Activated naive CD8-positive, alpha-beta T cell (primary cell): ENCODE measurements around the gene RASAL3.

Source experiments
- H3K27ac Mint-ChIP-seq: one replicate; pipeline ENCODE4 v1.8.0; 2021; ENCODE audit warnings: mixed read lengths
- H3K27me3 Mint-ChIP-seq: one replicate; pipeline ENCODE4 v1.8.0; 2021; ENCODE audit warnings: mixed read lengths
- H3K36me3 Mint-ChIP-seq: one replicate; pipeline ENCODE4 v1.8.0; 2021; ENCODE audit warnings: mixed read lengths
- H3K4me1 Mint-ChIP-seq: one replicate; pipeline ENCODE4 v1.8.0; 2021; ENCODE audit warnings: low read depth, mixed read lengths
- H3K4me3 Mint-ChIP-seq: one replicate; pipeline ENCODE4 v1.8.0; 2021; ENCODE audit warnings: mild to moderate bottlenecking, mixed read lengths
- H3K9me3 Mint-ChIP-seq: one replicate; pipeline ENCODE4 v1.8.0; 2021; ENCODE audit warnings: low read depth, mixed read lengths

RASAL3 gene

DNA sequence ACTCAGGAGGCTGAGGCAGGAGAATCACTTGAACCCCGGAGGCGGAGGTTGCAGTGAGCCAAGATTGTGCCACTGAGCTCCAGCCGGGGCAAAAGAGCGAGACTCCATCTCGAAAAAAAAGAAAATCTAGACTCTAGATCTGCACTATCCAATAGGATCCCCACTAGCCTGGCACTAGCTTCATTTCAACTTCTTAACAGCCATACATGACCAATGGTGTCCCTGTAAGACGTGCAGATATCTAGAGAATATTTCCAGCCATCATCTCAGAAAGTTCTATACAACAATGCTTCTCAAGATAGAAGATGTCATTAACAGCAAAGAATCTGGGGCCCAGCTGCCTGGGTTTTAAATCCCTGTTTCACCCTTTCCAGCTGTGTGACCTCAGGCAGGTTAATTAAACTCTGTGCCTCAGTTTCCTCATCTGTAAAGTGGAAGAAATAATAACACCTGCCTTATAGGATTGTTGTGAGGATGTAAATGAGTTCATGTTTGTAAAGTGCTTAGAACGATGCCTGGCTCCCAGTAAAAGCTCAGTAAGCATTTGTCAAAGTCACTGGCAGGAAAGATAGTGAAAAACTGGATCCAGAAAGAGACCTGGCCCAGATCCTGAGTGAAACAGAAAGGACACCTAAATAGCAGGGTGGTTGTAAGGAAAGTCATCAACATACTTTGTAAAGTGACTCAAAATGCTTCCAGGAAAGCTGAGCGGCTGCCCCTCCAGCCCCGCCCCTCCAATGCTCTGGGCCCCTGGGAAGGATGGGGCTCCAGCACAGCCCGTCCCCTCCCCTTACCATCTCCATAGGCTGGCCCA lies 28.1 kb downstream of the RASAL3 start:
- Mint-ChIP-seq H3K27me3 (no peaks in the 10 kb centered on the region), H3K4me1 (peaks cover 18% of the 10 kb centered on the region), H3K36me3 (no peaks in the 10 kb centered on the region), H3K9me3 (no peaks in the 10 kb centered on the region), H3K4me3 (no peak overlapping the region), H3K27ac (no peak overlapping the region)

DNA sequence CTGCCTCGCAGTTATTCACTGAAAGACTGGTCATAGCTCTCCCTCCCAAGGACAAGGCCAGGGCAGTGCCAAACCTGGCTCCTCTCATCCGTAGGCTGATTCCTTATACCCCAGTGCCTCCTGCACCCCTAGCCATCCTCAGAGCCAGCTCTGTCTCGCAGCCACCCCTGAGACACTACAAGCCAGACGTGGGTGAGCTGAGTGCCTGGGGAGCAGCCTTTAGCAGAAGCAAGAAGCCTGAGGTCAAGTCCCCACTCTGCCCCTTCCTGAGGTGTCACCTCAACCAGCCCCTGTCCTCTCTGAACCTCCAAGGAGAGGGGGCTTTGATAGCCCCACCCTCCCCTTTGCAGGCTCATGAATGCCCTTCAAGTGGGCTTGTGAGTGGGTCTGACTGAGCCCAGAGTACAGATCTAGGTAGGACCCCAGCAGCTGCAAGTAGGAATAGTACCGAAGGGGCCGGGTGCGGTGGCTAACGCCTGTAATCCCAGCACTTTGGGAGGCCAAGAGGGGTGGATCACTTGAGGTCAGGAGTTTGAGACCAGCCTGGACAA lies 30.8 kb downstream of the RASAL3 start:
- Mint-ChIP-seq H3K9me3 (no peaks in the 10 kb centered on the region), H3K4me1 (peaks cover 25% of the 10 kb centered on the region), H3K36me3 (no peaks in the 10 kb centered on the region), H3K4me3 (peak overlapping the region; percentile 99), H3K27me3 (no peaks in the 10 kb centered on the region), H3K27ac (peak overlapping the region; percentile 97)

DNA sequence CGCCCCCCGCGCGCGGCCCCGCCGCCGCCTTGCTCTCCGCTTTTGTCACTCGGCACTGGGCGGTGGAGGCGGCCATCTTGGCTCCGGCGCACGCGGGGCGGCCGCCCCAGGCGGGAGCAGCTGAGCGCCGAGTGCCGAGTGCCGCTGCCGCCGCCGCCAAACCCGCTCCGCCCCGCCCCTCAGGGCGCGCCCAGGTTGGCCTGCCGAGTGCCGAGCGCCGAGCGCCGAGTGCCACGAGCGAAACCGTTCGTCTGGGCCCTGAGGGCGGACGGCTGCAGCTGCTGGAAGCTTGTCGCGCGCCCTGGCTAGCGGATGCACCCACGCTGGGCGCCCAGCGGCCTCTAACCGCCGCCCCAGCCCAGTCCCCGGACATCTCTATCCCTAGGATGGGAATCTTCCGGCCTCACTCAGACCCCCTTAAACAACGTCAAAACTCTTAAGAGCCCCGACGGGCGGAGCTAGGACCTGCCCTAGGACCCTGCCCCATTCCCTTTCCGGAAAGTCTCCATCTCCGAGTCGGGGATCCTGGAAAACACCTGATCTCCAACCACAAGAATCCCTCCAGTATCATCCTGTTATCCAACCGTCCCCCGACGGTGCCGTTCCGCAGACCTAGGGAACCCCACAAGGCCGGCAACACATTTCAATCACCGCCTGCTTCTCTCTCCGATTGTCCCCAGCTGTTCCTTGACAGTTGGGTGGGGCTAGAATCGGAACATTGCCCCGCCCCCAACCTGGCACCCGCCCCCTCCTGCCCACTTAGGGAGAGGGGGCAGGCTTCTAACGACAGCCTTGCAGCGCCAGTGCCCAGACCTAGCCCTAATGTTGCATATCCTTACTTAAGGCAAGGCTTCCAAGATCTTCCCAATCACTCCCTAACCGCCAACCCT lies 31.5 kb downstream of the RASAL3 start:
- no peaks in the 10 kb centered on the region for H3K27me3 Mint-ChIP-seq
- peaks cover 26% of the 10 kb centered on the region for H3K4me1 Mint-ChIP-seq
- no peaks in the 10 kb centered on the region for H3K36me3 Mint-ChIP-seq
- H3K27ac Mint-ChIP-seq, result peak overlapping the region; percentile 97
- H3K4me3 Mint-ChIP-seq, result peak overlapping the region; percentile 99
- H3K9me3 Mint-ChIP-seq, result no peaks in the 10 kb centered on the region

DNA sequence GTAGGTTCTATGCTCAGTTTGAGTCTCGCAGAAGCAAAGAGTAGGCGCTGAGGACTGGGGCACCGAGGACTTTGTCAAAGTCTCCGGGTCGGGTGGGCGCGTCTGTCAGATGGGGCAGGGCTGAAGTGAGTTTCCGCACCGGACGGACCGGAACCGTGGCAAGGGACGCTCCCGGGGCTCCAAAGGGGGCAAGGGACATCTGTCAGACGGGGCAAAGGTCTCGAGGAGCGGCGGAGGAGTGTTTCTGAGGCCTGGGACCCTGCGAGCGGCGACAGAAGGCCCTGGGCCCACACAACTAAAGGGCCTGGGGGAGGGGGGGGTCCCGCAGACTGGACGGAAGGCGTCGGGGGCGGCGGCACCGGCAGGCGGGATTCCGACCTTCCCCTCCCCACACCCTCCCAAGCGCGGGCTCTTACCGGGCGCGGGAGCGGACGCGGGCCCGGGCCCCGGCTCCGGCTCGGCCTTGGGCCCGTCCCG lies 32.3 kb downstream of the RASAL3 start:
- H3K4me3 Mint-ChIP-seq, result peak overlapping the region; percentile 98
- H3K36me3 Mint-ChIP-seq, result no peaks in the 10 kb centered on the region
- peak overlapping the region; percentile 98 for H3K27ac Mint-ChIP-seq
- H3K9me3 Mint-ChIP-seq, result no peaks in the 10 kb centered on the region
- H3K4me1 Mint-ChIP-seq, result peaks cover 26% of the 10 kb centered on the region
- no peaks in the 10 kb centered on the region for H3K27me3 Mint-ChIP-seq

DNA sequence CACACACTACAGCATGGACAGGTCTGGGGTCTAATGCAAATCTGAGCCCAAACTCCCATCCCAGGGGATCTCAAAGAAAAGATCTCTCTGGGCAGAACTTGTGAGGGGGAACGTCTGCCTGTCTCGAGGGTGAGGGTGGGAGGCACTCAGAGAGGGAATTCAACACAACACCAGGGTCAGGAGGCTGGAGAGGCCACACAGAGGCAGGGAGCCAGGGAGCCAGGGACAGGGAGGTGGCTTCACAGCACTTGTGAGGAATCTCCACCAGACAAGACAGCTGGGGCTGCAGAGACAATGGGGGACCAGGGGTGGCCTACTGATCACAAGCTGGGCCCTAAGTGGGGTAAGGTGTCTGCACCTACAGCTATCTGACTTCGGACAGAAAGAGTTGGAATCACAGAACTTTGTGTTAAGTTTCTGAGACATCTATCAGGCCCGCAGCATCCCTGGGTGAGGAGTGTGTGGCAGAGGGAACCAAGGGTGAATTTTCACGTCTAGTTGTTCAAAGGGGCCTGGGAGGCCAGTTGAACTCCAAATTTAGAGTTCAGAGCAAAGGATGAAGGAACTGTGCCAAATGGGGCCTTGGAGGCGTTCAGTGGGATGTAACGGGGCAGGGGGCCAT lies 32.8 kb downstream of the RASAL3 start:
- Mint-ChIP-seq H3K27me3 (no peaks in the 10 kb centered on the region), H3K4me3 (peak overlapping the region; percentile 98), H3K4me1 (peaks cover 27% of the 10 kb centered on the region), H3K27ac (peak overlapping the region; percentile 98), H3K9me3 (no peaks in the 10 kb centered on the region), H3K36me3 (peaks cover under 1% of the 10 kb centered on the region)

DNA sequence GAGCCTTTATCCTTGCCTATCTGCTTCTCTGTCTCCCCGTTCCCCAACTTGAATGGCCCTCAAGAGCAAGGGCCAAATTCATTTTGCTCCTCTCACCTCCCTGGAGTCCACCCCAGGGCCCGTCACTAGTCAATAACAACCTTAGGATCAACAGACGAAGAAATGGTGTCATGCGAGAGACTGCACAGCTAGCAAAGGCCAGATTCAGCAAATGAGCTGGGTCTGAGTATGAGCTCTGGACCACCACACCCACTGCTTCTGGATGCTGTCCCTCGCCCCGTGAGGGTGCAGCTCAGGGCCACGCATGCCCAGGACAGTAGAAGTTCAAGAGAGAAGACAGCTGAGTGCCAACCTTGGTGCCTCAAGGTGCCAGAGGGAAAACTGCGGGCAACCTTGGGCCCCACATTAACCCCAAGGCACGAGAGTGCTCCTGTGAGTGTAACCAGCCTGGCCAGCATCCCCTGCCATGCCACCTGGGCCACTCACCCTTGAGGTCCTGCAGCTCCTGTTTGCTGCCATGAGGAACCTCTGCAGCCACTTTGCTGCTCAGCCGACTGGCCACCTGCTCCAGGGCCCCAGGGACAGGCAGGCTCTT lies 33.7 kb downstream of the RASAL3 start:
- no peaks in the 10 kb centered on the region for H3K9me3 Mint-ChIP-seq
- peak overlapping the region; percentile 46 for H3K27ac Mint-ChIP-seq

DNA sequence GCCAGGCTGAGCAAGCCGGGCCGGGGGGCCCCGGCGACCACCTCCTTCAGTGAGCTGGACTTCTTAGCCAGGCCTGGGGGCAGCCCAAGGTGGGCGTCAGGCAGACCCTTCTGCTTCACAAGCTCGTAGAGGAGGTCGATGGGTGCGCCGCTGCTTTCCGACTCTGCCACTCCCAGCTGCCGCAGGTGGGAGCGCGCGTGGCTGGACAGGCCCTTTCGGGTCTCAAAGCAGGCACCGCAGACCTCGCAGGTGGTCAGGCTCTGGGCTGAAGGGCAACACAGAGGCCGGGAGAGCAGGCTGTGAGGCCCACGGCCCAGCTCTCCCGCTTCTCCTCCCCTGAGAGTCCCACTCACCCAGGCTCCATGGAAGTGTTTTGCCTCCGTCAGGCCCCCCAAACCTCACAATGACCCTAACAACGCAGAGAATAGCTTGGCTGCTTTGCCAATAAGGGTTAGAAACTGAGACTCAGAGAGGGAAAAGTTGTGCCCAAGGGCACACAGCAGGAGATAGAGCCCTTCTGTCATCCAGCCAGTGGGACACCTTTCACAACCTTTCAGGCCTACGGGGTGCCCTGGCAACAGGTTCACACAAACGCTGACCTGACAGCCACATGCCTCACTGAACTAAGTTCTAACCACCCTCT lies 34.4 kb downstream of the RASAL3 start:
- Mint-ChIP-seq H3K4me1 (peaks cover 28% of the 10 kb centered on the region), H3K27me3 (no peaks in the 10 kb centered on the region), H3K36me3 (peaks cover 2% of the 10 kb centered on the region), H3K4me3 (peak overlapping the region; percentile 98), H3K27ac (no peak overlapping the region), H3K9me3 (no peaks in the 10 kb centered on the region)

More for the DNA sequence above, 33.7 kb downstream of the RASAL3 start:
- H3K27me3 Mint-ChIP-seq, result no peaks in the 10 kb centered on the region
- H3K4me3 Mint-ChIP-seq, result peak overlapping the region; percentile 98
- H3K36me3 Mint-ChIP-seq, result peaks cover 2% of the 10 kb centered on the region
- peaks cover 28% of the 10 kb centered on the region for H3K4me1 Mint-ChIP-seq

DNA sequence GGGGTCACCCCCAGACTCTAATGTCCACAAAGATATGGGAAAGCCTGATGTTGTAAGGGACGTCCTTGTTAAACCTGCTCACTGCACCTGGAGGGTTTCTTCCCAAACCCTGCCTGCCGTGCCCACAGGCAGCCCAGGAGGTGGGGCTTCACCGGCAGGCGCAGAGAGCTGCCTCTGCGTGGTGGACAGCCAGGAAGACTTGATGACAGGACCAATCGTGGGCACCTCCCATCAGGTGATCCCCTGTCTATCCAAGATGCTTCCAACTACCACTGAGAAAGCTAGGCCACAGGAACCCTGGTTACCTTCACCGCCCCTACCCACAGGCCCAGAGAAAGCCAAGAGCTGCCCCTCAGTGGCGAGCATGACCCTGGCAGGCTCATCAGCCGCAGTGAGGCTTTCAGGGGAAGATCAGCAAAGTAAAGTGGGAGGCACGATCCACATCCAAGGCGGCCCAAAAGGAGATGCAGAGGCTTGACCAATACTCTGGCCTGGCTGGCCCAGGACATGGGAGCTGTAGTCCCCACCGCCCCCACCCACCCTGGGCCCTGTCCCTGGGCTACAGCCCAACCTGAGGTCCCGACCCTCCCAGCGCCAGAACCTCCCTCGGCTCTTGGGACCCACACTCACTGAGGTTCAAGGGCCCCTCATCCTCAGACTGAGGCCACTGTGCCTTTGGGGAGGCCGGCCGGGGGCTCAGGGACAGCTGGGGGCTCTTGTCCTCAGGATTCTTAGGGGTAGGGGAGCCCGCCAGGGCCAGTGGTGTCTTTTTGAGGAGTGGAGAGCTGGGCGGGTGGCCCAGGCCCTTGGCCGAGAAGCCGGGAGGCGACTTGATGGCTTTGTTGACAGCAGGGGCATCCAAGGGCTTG lies 35.2 kb downstream of the RASAL3 start:
- Mint-ChIP-seq H3K36me3 (peaks cover 2% of the 10 kb centered on the region), H3K27ac (no peak overlapping the region), H3K27me3 (no peaks in the 10 kb centered on the region), H3K4me3 (no peak overlapping the region), H3K9me3 (no peaks in the 10 kb centered on the region), H3K4me1 (peaks cover 28% of the 10 kb centered on the region)

DNA sequence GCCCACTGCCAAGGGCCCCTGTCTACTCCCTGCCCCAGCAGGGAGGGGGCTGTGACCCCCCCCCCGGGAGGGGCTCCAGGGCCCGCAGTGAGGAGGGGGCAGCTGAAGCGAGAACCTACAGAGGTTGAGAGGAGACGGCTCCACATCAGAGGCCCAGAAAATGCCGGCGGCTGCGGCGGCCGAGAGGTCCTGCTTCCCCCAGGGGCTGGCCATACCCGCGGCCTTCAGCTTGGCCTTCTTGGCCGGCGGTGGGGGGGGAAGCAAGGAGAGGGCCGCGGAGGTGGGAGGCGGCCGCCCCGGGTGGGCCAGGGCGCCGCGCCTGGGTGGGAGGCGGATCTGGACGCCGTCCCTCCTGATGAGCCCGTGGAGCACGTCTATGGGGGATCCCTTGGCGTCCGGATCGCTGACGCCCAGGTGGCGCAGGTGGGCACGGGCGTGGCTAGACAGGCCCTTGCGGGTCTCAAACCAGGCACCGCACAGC lies 36.3 kb downstream of the RASAL3 start:
- no peak overlapping the region for H3K4me3 Mint-ChIP-seq
- no peaks in the 10 kb centered on the region for H3K9me3 Mint-ChIP-seq
- H3K27ac Mint-ChIP-seq, result no peak overlapping the region
- peaks cover 6% of the 10 kb centered on the region for H3K36me3 Mint-ChIP-seq
- no peaks in the 10 kb centered on the region for H3K27me3 Mint-ChIP-seq
- H3K4me1 Mint-ChIP-seq, result peaks cover 21% of the 10 kb centered on the region

DNA sequence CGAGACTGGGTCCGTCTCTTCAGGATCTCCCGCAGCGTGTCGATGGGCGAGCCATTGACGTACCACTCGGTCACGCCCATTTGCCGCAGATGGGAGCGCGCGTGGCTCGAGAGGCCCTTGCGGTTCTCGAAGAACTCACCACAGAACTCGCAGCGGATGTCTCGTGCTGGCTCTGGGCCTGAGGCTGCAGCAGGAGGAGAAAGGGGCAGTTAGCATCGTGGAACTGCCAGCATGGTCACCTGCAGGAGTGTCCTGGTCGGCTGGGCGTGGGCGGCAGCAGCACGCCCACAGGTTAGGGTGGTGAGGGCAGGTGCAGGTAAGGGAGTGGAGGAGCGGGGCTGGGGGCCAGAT lies 37.0 kb downstream of the RASAL3 start:
- H3K4me3 Mint-ChIP-seq, result no peak overlapping the region
- no peaks in the 10 kb centered on the region for H3K9me3 Mint-ChIP-seq
- H3K27ac Mint-ChIP-seq, result peak overlapping the region; percentile 22
- H3K4me1 Mint-ChIP-seq, result peaks cover 20% of the 10 kb centered on the region
- H3K36me3 Mint-ChIP-seq, result peaks cover 6% of the 10 kb centered on the region
- H3K27me3 Mint-ChIP-seq, result no peaks in the 10 kb centered on the region

DNA sequence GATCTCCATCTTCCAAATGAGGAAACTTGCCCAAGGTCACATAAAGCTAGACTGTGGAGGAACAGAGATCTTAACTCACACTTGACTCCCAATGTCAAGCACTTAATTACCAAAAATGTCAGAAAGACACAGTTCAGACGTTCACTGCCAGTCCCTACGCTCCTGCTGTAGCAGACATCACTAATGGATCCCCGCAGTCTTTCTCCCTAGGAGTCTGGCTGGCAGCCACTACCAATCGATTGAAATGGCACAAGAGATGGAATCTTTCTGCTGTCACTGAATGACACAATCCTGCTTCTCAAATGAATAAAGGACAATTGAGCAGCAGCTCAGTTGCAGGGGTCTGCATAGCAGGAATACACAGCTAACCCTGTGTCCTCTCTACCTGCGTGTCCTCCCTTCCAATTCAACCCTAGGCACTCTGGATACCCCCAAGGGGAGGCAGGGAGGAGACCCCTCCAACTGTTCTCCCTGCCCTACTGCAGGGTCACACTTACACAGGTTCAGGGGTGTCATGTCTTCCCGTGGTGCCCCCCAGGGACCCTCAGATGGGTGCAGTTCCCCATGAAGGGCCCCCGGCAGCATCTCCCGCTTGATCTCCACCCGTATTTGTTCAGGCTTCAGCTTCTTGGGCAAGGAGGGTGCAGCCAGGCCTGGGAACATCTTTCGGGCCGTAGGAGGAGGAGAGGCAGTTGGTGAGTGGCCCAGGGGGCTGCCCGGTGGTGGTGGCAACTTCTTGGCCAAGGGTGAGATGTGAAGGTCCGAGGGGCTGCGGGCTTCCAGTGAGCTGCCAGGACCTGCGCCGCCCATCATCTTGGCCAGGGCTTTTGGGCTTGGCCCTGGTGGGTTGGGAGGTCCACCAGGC lies 37.6 kb downstream of the RASAL3 start:
- peaks cover 6% of the 10 kb centered on the region for H3K36me3 Mint-ChIP-seq
- peak overlapping the region; percentile 22 for H3K27ac Mint-ChIP-seq
- no peaks in the 10 kb centered on the region for H3K27me3 Mint-ChIP-seq
- no peak overlapping the region for H3K4me3 Mint-ChIP-seq
- peaks cover 18% of the 10 kb centered on the region for H3K4me1 Mint-ChIP-seq
- no peaks in the 10 kb centered on the region for H3K9me3 Mint-ChIP-seq

DNA sequence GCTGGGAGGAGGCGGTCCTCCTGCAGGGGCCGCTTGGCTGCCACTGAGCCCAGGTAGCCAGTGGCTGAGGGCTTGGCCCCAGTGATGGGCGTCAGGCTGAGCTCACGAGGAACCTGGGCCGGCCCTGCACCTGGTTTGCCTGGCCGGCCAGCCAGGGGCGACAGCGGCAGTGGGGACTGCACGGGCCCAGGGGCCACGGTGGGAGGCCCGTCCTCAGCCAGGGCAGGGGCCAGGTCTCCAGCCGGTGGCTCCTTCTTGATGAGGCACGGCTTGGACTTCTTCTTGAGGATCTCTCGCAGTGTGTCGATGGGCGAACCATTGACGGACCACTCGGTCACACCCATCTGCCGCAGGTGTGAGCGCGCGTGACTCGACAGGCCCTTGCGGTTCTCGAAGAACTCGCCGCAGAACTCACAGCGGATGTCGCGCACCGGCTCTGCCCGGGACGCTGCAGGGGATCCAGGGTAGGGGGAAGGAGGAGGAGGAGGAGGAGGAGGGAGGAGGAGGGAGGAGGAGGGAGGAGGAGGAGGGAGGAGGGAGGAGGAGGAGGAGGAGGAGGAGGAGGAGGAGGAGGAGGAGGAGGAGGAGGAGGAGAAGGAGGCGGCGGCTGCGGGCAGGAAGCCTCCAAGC lies 38.9 kb downstream of the RASAL3 start:
- H3K27ac Mint-ChIP-seq, result no peak overlapping the region
- H3K4me1 Mint-ChIP-seq, result peaks cover 9% of the 10 kb centered on the region
- H3K36me3 Mint-ChIP-seq, result peaks cover 6% of the 10 kb centered on the region
- H3K9me3 Mint-ChIP-seq, result no peaks in the 10 kb centered on the region
- H3K4me3 Mint-ChIP-seq, result no peak overlapping the region
- no peaks in the 10 kb centered on the region for H3K27me3 Mint-ChIP-seq
